Keratinocyte (primary cell): ENCODE measurements around the gene METTL8. TPM values are rescaled to one million over a fixed set of nuclear protein-coding genes. Genes with fewer than 3 reads are reported as not detected.

Experiments
- DNase-seq: peaks from one replicate; pipeline ENCODE4 v3.0.0-alpha.2; 2011; ENCODE audit warnings: low read depth, missing footprints, low spot score
- FAIRE-seq: peaks from 2 replicates; lab custom pipeline; 2011; peaks lifted over from hg19 to GRCh38; lab: Jason Lieb, UNC
- H2AFZ ChIP-seq: 2 replicates; pipeline ENCODE4 v1.6.0; 2012; ENCODE audit warnings: low read length, control low read depth, inconsistent platforms; ENCODE audit not compliant: control insufficient read depth
- H3K27ac ChIP-seq: 2 replicates; pipeline ENCODE4 v1.5.1; 2011; ENCODE audit warnings: low read length; ENCODE audit not compliant: control insufficient read depth, insufficient read depth
- H3K27me3 ChIP-seq: 3 replicates; pipeline ENCODE4 v1.6.0; 2011; ENCODE audit warnings: low read length; ENCODE audit not compliant: control insufficient read depth, insufficient read depth; ENCODE audit errors: extremely low read depth
- H3K36me3 ChIP-seq, 2 experiments: 2 replicates in 1 of 2; 3 replicates in 1 of 2; pipeline ENCODE4 v1.5.1; 2011; ENCODE audit warnings: low read length in 2 of 2, mild to moderate bottlenecking in 1 of 2; ENCODE audit not compliant: control insufficient read depth in 2 of 2, insufficient read depth in 2 of 2; ENCODE audit errors: extremely low read depth in 1 of 2
- H3K4me1 ChIP-seq: 3 replicates; pipeline ENCODE4 v1.5.1; 2011; ENCODE audit warnings: low read length; ENCODE audit not compliant: control insufficient read depth, insufficient read depth; ENCODE audit errors: extremely low read depth
- H3K4me2 ChIP-seq: 3 replicates; pipeline ENCODE4 v1.6.0; 2011; ENCODE audit warnings: low read depth, low read length; ENCODE audit not compliant: control insufficient read depth, insufficient read depth; ENCODE audit errors: extremely low read depth
- H3K4me3 ChIP-seq, 3 experiments: fragments of 200-600 bp in 1 of 3; sonication (generic) in 1 of 3; 2 replicates in 2 of 3; 3 replicates in 1 of 3; pipeline ENCODE4 v1.5.1; 2011 to 2016; ENCODE audit warnings: low read length in 3 of 3, mild to moderate bottlenecking in 3 of 3, control low read depth in 2 of 3, inconsistent platforms in 1 of 3, low read depth in 1 of 3, mixed read lengths in 1 of 3, mixed run types in 1 of 3, moderate library complexity in 1 of 3; ENCODE audit not compliant: control insufficient read depth in 2 of 3, insufficient read depth in 2 of 3; ENCODE audit errors: extremely low read depth in 1 of 3
- H3K79me2 ChIP-seq: 2 replicates; pipeline ENCODE4 v1.6.0; 2012; ENCODE audit warnings: low read length; ENCODE audit not compliant: control insufficient read depth, insufficient read depth
- H3K9ac ChIP-seq: 3 replicates; pipeline ENCODE4 v1.6.0; 2011; ENCODE audit warnings: low read length; ENCODE audit not compliant: control insufficient read depth, insufficient read depth; ENCODE audit errors: extremely low read depth
- H3K9me1 ChIP-seq: 3 replicates; pipeline ENCODE4 v1.6.0; 2011; ENCODE audit warnings: low read length; ENCODE audit not compliant: control insufficient read depth, insufficient read depth; ENCODE audit errors: extremely low read depth
- H3K9me3 ChIP-seq: 2 replicates; pipeline ENCODE4 v1.5.1; 2012; ENCODE audit warnings: low read depth, low read length; ENCODE audit not compliant: control insufficient read depth
- H4K20me1 ChIP-seq: 3 replicates; pipeline ENCODE4 v1.6.0; 2011; ENCODE audit warnings: low read length; ENCODE audit not compliant: control insufficient read depth, insufficient read depth; ENCODE audit errors: extremely low read depth
- CTCF ChIP-seq, 3 experiments: IDR thresholded peaks in 1 of 3; conservative IDR thresholded peaks in 1 of 3; optimal IDR thresholded peaks in 1 of 3; 2 replicates in 2 of 3; 3 replicates in 1 of 3; pipeline versions ENCODE3 to v1.5.1; 2011; ENCODE audit warnings: low read length in 3 of 3, mild to moderate bottlenecking in 3 of 3, moderate library complexity in 2 of 3, control low read depth in 1 of 3, inconsistent platforms in 1 of 3; ENCODE audit not compliant: insufficient read depth in 2 of 3; ENCODE audit errors: extremely low read depth in 1 of 3
- EZH2 ChIP-seq: IDR thresholded peaks from one replicate; pipeline ENCODE4 v1.6.1; 2012; ENCODE audit warnings: inconsistent platforms, mild to moderate bottlenecking, low read length, moderate library complexity
- dilution Hi-C: fragments of 300-500 bp; cut with MboI; formaldehyde crosslinking; loops from one replicate; pipeline ENCODE4 v1.7.0; 2020; ENCODE audit warnings: low sequenced_read_pairs; ENCODE audit not compliant: extremely low pct_ligation_motif_present
- polyA plus RNA-seq, 5 experiments: library from polyadenylated mRNA; depleted of rRNA in 3 of 5; stranded (reverse) in 3 of 5; stranded (forward) in 1 of 5; unstranded in 1 of 5; fragments of >200 nt; gene quantifications; 1 replicate in 1 of 5; 2 replicates in 3 of 5; 3 replicates in 1 of 5; pipeline versions ENCODE4 v1.2.1 to v1.2.3, GENCODE V29; 2011 to 2012; ENCODE audit warnings: missing spikeins in 2 of 5, low read depth in 1 of 5, low replicate concordance in 1 of 5

METTL8 gene
- polyA plus RNA-seq, 1 donor (not counting 4 experiments of a cell fraction or from before 2014, with no cell fraction given): 81.2 TPM

GRCh38 chr2:171287036-171287571 lies 146.7 kb downstream of the METTL8 start:
- dilution Hi-C loops: no loop called here
- no peak for TF ChIP-seq EZH2
- no peak for TF ChIP-seq CTCF (optimal IDR thresholded peaks at IDR 0.05 in 1 of 3, IDR thresholded peaks at IDR 0.05 in 1 of 3, conservative IDR thresholded peaks at IDR 0.05 in 1 of 3; ENCODE audit: extremely low read depth in 1 of 3, insufficient read depth in 2 of 3, low read length in 3 of 3)
- Histone ChIP-seq H3K4me2 (peak overlapping the region; percentile 48), H3K9me3 (no peaks in the 10 kb centered on the region), H3K9me1 (peaks cover 2% of the 10 kb centered on the region), H3K27me3 (no peaks in the 10 kb centered on the region), H3K27ac (peak overlapping the region; percentile 4), H3K36me3 (no peaks in the 10 kb centered on the region), H3K79me2 (no peaks in the 10 kb centered on the region), H4K20me1 (no peaks in the 10 kb centered on the region), H3K4me1 (peaks cover 13% of the 10 kb centered on the region), H3K9ac (no peak overlapping the region), H2AFZ (peak overlapping the region; percentile 94), H3K4me3 (no peak overlapping the region)
- FAIRE-seq: peak; percentile 81
- no peak for DNase-seq

GRCh38 chr2:171281110-171281509 lies 152.7 kb downstream of the METTL8 start:
- no peaks in the 10 kb centered on the region for H3K9me1 ChIP-seq
- no peaks in the 10 kb centered on the region for H3K27me3 ChIP-seq
- H3K4me1 ChIP-seq: no peaks in the 10 kb centered on the region
- no peaks in the 10 kb centered on the region for H3K36me3 ChIP-seq
- no peak overlapping the region for H3K4me3 ChIP-seq
- TF ChIP-seq CTCF (optimal IDR thresholded peaks at IDR 0.05 in 1 of 3, IDR thresholded peaks at IDR 0.05 in 1 of 3, conservative IDR thresholded peaks at IDR 0.05 in 1 of 3; ENCODE audit: extremely low read depth in 1 of 3, insufficient read depth in 2 of 3, low read length in 3 of 3): no peak
- no peak for TF ChIP-seq EZH2
- no peak overlapping the region for H3K27ac ChIP-seq
- DNase-seq (no peak), FAIRE-seq (no peak)
- no peaks in the 10 kb centered on the region for H3K9me3 ChIP-seq
- dilution Hi-C loops: no loop called here
- no peak overlapping the region for H3K9ac ChIP-seq
- no peak overlapping the region for H2AFZ ChIP-seq
- no peak overlapping the region for H3K4me2 ChIP-seq
- H3K79me2 ChIP-seq: no peaks in the 10 kb centered on the region
- H4K20me1 ChIP-seq: no peaks in the 10 kb centered on the region
